Measurements from ENCODE around the gene BCAS1. TPM values are rescaled to one million over a fixed set of nuclear protein-coding genes. Genes with fewer than 3 reads are reported as not detected.

Gene BCAS1
- polyA plus RNA-seq, 1 of the 3 experiments (the other 2 are of a cell fraction) = not detected

GRCh38 chr20:54062812-54063280, 7.5 kb downstream of the BCAS1 start (continued):
- TF ChIP-seq FOXJ3 (CRISPR knock-in tag; IDR thresholded peaks at IDR 0.05) = no peak
- TF ChIP-seq NRF1 (IDR thresholded peaks at IDR 0.05; ENCODE audit: low read depth, low read length) = no peak
- TF ChIP-seq SIN3A (IDR thresholded peaks at IDR 0.05; ENCODE audit: borderline replicate concordance, low read depth, low read length) = no peak
- no peak for TF ChIP-seq RXRA (IDR thresholded peaks at IDR 0.05; ENCODE audit: borderline replicate concordance, low read depth)
- no peak for TF ChIP-seq RFX5 (IDR thresholded peaks at IDR 0.05; ENCODE audit: low read length)
- TF ChIP-seq TAF1 (IDR thresholded peaks at IDR 0.05; ENCODE audit: borderline replicate concordance, low read depth, low read length) = no peak

GRCh38 chr20:54061101-54061881, 9.1 kb downstream of the BCAS1 start:
- DNase-seq = no peak
- H3K27ac ChIP-seq (ENCODE audit: low read depth in 2 of 2, low read length in 1 of 2) = no peak overlapping the region
- H3K36me3 ChIP-seq (replicated peaks in 1 of 2; ENCODE audit: control insufficient read depth in 1 of 2, insufficient read depth in 2 of 2, low read length in 1 of 2) = no peaks in the 10 kb centered on the region
- POLR2A ChIA-PET = interaction anchor here (0.6 kb wide), 1 partner anchor 125 kb away, joined by 5 read pairs; no protein-coding TSS in a partner anchor
- CTCF ChIA-PET = interaction anchor here (0.8 to 3.9 kb wide), 18 partner anchors 8 to 1933 kb away, joined by 3 to 23 read pairs (median 4); partner anchors contain the start of genes BCAS1 and PFDN4
- H3K4me2 ChIP-seq = no peak overlapping the region
- WGBS (ENCODE audit: low lambda C conversion rate) = 70% methylated on average over 8 of the region's 8 CpGs
- TF ChIP-seq GABPA (IDR thresholded peaks at IDR 0.05; ENCODE audit: low read depth) = no peak
- TF ChIP-seq RAD21 (IDR thresholded peaks at IDR 0.05; ENCODE audit: low read length) = no peak
- no peak for TF ChIP-seq NFIC (IDR thresholded peaks at IDR 0.05; ENCODE audit: borderline replicate concordance)
- no peak for TF ChIP-seq CHD2 (IDR thresholded peaks at IDR 0.05; ENCODE audit: low read length, partially characterized antibody)
- no peak overlapping the region for H2AFZ ChIP-seq (ENCODE audit: low read depth)
- no peaks in the 10 kb centered on the region for H3K9me3 ChIP-seq
- H3F3A ChIP-seq (replicated peaks; ENCODE audit: insufficient read depth) = no peaks in the 10 kb centered on the region
- H3K4me3 ChIP-seq (ENCODE audit: low read depth in 2 of 2, low read length in 1 of 2) = no peak overlapping the region
- no peaks in the 10 kb centered on the region for H3K9me2 ChIP-seq
- no peaks in the 10 kb centered on the region for H3K27me3 ChIP-seq (ENCODE audit: insufficient read depth)
- H4K20me1 ChIP-seq (ENCODE audit: insufficient read depth) = no peaks in the 10 kb centered on the region
- no peak overlapping the region for H3K9ac ChIP-seq
- H3K79me2 ChIP-seq (ENCODE audit: insufficient read depth) = no peaks in the 10 kb centered on the region
- H3K4me1 ChIP-seq (ENCODE audit: control insufficient read depth in 1 of 2, insufficient read depth in 2 of 2, low read depth in 1 of 2, low read length in 1 of 2) = no peaks in the 10 kb centered on the region; a peak in 2 of 4 replicates

- CTCF ChIA-PET = interaction anchor here (0.6 to 3.9 kb wide), 5 partner anchors 12 to 481 kb away, joined by 3 to 23 read pairs (median 4); no protein-coding TSS in a partner anchor
- Histone ChIP-seq H3K9me3 (no peaks in the 10 kb centered on the region), H3K9ac (no peak overlapping the region), H3K9me2 (no peaks in the 10 kb centered on the region), H3K27ac (ENCODE audit: low read depth in 2 of 2, low read length in 1 of 2) (no peak overlapping the region), H4K20me1 (ENCODE audit: insufficient read depth) (no peaks in the 10 kb centered on the region), H3K4me2 (no peak overlapping the region), H3K4me3 (ENCODE audit: low read depth in 2 of 2, low read length in 1 of 2) (no peak overlapping the region), H3K79me2 (ENCODE audit: insufficient read depth) (no peaks in the 10 kb centered on the region), H3F3A (replicated peaks; ENCODE audit: insufficient read depth) (no peaks in the 10 kb centered on the region), H3K27me3 (ENCODE audit: insufficient read depth) (no peaks in the 10 kb centered on the region), H3K4me1 (ENCODE audit: control insufficient read depth in 1 of 2, insufficient read depth in 2 of 2, low read depth in 1 of 2, low read length in 1 of 2) (no peaks in the 10 kb centered on the region; a peak in 1 of 4 replicates), H2AFZ (ENCODE audit: low read depth) (no peak overlapping the region), H3K36me3 (replicated peaks in 1 of 2; ENCODE audit: control insufficient read depth in 1 of 2, insufficient read depth in 2 of 2, low read length in 1 of 2) (no peaks in the 10 kb centered on the region)
- no peak for DNase-seq
- POLR2A ChIA-PET = no interaction called here
- 62% methylated on average over 6 of the region's 6 CpGs for WGBS (ENCODE audit: low lambda C conversion rate)
- TF ChIP-seq RAD21 (IDR thresholded peaks at IDR 0.05; ENCODE audit: low read length) (no peak), FOSL2 (IDR thresholded peaks at IDR 0.05; ENCODE audit: borderline replicate concordance, low read depth) (no peak), PBX3 (IDR thresholded peaks at IDR 0.05) (no peak), NFIC (IDR thresholded peaks at IDR 0.05; ENCODE audit: borderline replicate concordance) (no peak), USF1 (IDR thresholded peaks at IDR 0.05; ENCODE audit: borderline replicate concordance, low read depth) (no peak), FOXM1 (IDR thresholded peaks at IDR 0.05; ENCODE audit: low read depth) (no peak), TEAD4 (IDR thresholded peaks at IDR 0.05; ENCODE audit: borderline replicate concordance, insufficient read depth) (no peak), MXI1 (IDR thresholded peaks at IDR 0.05; ENCODE audit: low read depth, low read length) (no peak), RCOR1 (IDR thresholded peaks at IDR 0.05; ENCODE audit: low read length) (no peak), CHD2 (IDR thresholded peaks at IDR 0.05; ENCODE audit: low read length, partially characterized antibody) (no peak), TAF1 (IDR thresholded peaks at IDR 0.05; ENCODE audit: borderline replicate concordance, low read depth, low read length) (no peak), ZBTB33 (IDR thresholded peaks at IDR 0.05; ENCODE audit: borderline replicate concordance, low read depth) (no peak), RXRA (IDR thresholded peaks at IDR 0.05; ENCODE audit: borderline replicate concordance, low read depth) (no peak), EZH2phosphoT487 (IDR thresholded peaks at IDR 0.05; ENCODE audit: borderline replicate concordance, low read depth) (no peak)
Observed at GRCh38 chr20:54059691-54060364, 10.6 kb downstream of the BCAS1 start.

Measured in SK-N-SH (cell line).